ENCODE data around the gene UBR3. TPM values are rescaled to one million over a fixed set of nuclear protein-coding genes. Genes with fewer than 3 reads are reported as not detected.
"Not testable (repeated sequence)": the region's sequence is repeated elsewhere in the genome, so short reads cannot be mapped to it uniquely, and the experiment has no call there.

UBR3 gene
- total RNA-seq, 1 donor from 2014 or later: 43.5 TPM

- DNase-seq (ENCODE audit: low read depth in 2 of 2): peak; percentile 73 to 75
Observed at GRCh38 chr2:169933124-169933711, 106.0 kb downstream of the UBR3 start.

- DNase-seq (ENCODE audit: low read depth in 2 of 2): not testable (repeated sequence)
Observed at GRCh38 chr2:169936652-169937051, 109.4 kb downstream of the UBR3 start.

- DNase-seq (ENCODE audit: low read depth in 2 of 2): no peak
Observed at GRCh38 chr2:169945515-169945914, 118.3 kb downstream of the UBR3 start.

- DNase-seq (ENCODE audit: low read depth in 2 of 2): no peak
Observed at GRCh38 chr2:169946092-169946491, 118.8 kb downstream of the UBR3 start.

- DNase-seq (ENCODE audit: low read depth in 2 of 2): no peak
Observed at GRCh38 chr2:169946546-169946945, 119.3 kb downstream of the UBR3 start.

GRCh38 chr2:169955940-169956339 is 128.7 kb downstream of the UBR3 start:
- DNase-seq (ENCODE audit: low read depth in 2 of 2): peak in 1 of 2 donors; percentile 36

- not testable (repeated sequence) for DNase-seq (ENCODE audit: low read depth in 2 of 2)
Observed at GRCh38 chr2:169957219-169957618, 130.0 kb downstream of the UBR3 start.

GRCh38 chr2:169961911-169962310 is 134.7 kb downstream of the UBR3 start:
- no peak for DNase-seq (ENCODE audit: low read depth in 2 of 2)

GRCh38 chr2:169963786-169964185 is 136.5 kb downstream of the UBR3 start:
- no peak for DNase-seq (ENCODE audit: low read depth in 2 of 2)

- peak; percentile 43 to 57 for DNase-seq (ENCODE audit: low read depth in 2 of 2)
Observed at GRCh38 chr2:169964740-169965139, 137.5 kb downstream of the UBR3 start.

- peak; percentile 60 to 70 for DNase-seq (ENCODE audit: low read depth in 2 of 2)
Observed at GRCh38 chr2:169965495-169965894, 138.2 kb downstream of the UBR3 start.

- no peak for DNase-seq (ENCODE audit: low read depth in 2 of 2)
Observed at GRCh38 chr2:169966454-169966853, 139.2 kb downstream of the UBR3 start.

- no peak for DNase-seq (ENCODE audit: low read depth in 2 of 2)
Observed at GRCh38 chr2:169968743-169969142, 141.5 kb downstream of the UBR3 start.

- no peak for DNase-seq (ENCODE audit: low read depth in 2 of 2)
Observed at GRCh38 chr2:169975221-169975620, 148.0 kb downstream of the UBR3 start.

- no peak for DNase-seq (ENCODE audit: low read depth in 2 of 2)
Observed at GRCh38 chr2:169976335-169976851, 149.1 kb downstream of the UBR3 start.

GRCh38 chr2:169977530-169977929 is 150.3 kb downstream of the UBR3 start:
- no peak for DNase-seq (ENCODE audit: low read depth in 2 of 2)

GRCh38 chr2:169978402-169979017 is 151.3 kb downstream of the UBR3 start:
- DNase-seq (ENCODE audit: low read depth in 2 of 2): no peak

GRCh38 chr2:169979025-169979424 is 151.8 kb downstream of the UBR3 start:
- no peak for DNase-seq (ENCODE audit: low read depth in 2 of 2)

GRCh38 chr2:169980001-169980400 is 152.7 kb downstream of the UBR3 start:
- DNase-seq (ENCODE audit: low read depth in 2 of 2): no peak

GRCh38 chr2:169980643-169981042 is 153.4 kb downstream of the UBR3 start:
- no peak for DNase-seq (ENCODE audit: low read depth in 2 of 2)

- DNase-seq (ENCODE audit: low read depth in 2 of 2): no peak
Observed at GRCh38 chr2:169982929-169983328, 155.7 kb downstream of the UBR3 start.

- no peak for DNase-seq (ENCODE audit: low read depth in 2 of 2)
Observed at GRCh38 chr2:169983506-169983905, 156.3 kb downstream of the UBR3 start.

GRCh38 chr2:169984145-169984544 is 156.9 kb downstream of the UBR3 start:
- DNase-seq (ENCODE audit: low read depth in 2 of 2): no peak
